Epithelial cell of esophagus (primary cell): ENCODE measurements around the gene ITSN2.

Source experiments
- DNase-seq: peaks from one replicate; pipeline ENCODE4 v3.0.0; 2010; ENCODE audit warnings: low read depth
- H3K4me3 ChIP-seq: 2 replicates; pipeline ENCODE4 v1.5.1; 2011; ENCODE audit warnings: mild to moderate bottlenecking, low read length, control low read depth
- CTCF ChIP-seq: IDR thresholded peaks from 2 replicates; pipeline ENCODE4 v1.5.1; 2011; ENCODE audit warnings: low read depth, mild to moderate bottlenecking, low read length, control low read depth, inconsistent platforms; ENCODE audit not compliant: insufficient read depth; ENCODE audit errors: missing control alignments

ITSN2 gene

GRCh38 chr2:24380820-24381219, 20.5 kb upstream of the ITSN2 start:
- DNase-seq = no peak
- no peak for TF ChIP-seq CTCF
- H3K4me3 ChIP-seq = no peak overlapping the region

GRCh38 chr2:24375349-24376087, 15.2 kb upstream of the ITSN2 start:
- no peak for TF ChIP-seq CTCF
- H3K4me3 ChIP-seq = no peak overlapping the region
- no peak for DNase-seq

GRCh38 chr2:24374301-24374700, 14.0 kb upstream of the ITSN2 start:
- no peak for TF ChIP-seq CTCF
- DNase-seq = no peak
- H3K4me3 ChIP-seq = no peak overlapping the region

GRCh38 chr2:24372033-24372432, 11.7 kb upstream of the ITSN2 start:
- no peak overlapping the region for H3K4me3 ChIP-seq
- no peak for DNase-seq
- TF ChIP-seq CTCF = no peak

- no peak overlapping the region for H3K4me3 ChIP-seq
- no peak for TF ChIP-seq CTCF
- no peak for DNase-seq
These were observed 5.5 kb upstream of the ITSN2 start for GRCh38 chr2:24365826-24366225.

- no peak for TF ChIP-seq CTCF
- DNase-seq = peak; percentile 68
- H3K4me3 ChIP-seq = no peak overlapping the region
These were observed 4.7 kb upstream of the ITSN2 start for GRCh38 chr2:24365051-24365450.

GRCh38 chr2:24363301-24363700, 3.0 kb upstream of the ITSN2 start:
- TF ChIP-seq CTCF = no peak
- peak; percentile 58 for DNase-seq
- H3K4me3 ChIP-seq = no peak overlapping the region
